HG02870 (cell line): ENCODE measurements around the gene UBA3.

Source experiments
- ATAC-seq: cut with Tn5 transposase; IDR thresholded peaks from one replicate; pipeline ENCODE4 v1.9.1; 2021; ENCODE audit warnings: mild to moderate bottlenecking, moderate library complexity; ENCODE audit not compliant: unreplicated experiment

UBA3 gene

GRCh38 chr3:69079269-69080159 lies 651 bp downstream of the UBA3 start:
- no peak for ATAC-seq

- ATAC-seq, result no peak
Measured at GRCh38 chr3:69072928-69073327, 7.2 kb downstream of the UBA3 start.

DNA sequence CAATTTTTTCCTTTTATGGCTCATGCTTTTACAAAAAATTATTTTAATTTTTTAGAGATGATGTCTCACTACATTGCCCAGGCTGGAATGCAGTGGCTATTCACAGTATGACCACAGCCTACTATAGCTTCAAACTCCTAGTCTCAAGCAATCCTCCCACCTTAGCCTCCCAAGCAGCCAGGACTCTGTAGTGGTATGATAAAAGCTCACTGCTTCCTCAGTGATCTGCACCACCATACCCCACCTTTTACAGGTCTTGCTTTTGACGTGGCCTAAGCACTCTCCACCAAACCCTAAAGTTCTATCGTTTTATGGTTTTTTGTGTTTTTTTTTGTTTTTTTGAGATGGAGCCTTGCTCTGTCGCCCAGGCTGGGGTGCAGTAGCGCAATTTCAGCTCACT lies 14.0 kb downstream of the UBA3 start:
- ATAC-seq, result no peak

DNA sequence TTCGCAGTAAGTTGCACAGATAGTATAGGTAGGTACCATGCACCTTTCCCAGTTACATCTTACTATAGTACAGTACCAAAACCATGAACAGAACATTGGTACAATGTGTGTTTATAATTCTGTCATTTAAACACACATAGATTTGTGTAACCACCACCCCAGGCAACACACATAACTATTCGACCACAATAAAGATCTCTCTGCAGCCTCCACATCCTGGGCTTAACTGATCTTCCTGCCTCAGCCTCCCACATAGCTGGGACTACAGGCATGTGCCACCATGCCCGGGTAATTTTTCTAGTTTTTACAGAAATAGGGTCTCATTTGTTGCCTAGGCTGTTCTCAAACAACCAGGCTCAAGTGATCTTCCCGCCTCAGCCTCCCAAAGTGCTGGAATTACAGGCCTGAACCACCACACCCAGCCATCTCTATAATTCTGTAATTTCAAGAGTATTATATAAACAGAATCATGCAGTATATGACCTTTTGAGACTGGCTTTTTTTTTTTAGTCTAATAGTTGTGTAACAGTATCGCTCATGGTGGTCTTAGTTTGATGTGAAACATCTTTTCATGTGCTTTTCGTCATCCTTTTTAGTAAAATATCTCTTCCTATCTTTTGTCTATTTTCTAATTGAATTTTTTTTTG lies 14.7 kb downstream of the UBA3 start:
- no peak for ATAC-seq

DNA sequence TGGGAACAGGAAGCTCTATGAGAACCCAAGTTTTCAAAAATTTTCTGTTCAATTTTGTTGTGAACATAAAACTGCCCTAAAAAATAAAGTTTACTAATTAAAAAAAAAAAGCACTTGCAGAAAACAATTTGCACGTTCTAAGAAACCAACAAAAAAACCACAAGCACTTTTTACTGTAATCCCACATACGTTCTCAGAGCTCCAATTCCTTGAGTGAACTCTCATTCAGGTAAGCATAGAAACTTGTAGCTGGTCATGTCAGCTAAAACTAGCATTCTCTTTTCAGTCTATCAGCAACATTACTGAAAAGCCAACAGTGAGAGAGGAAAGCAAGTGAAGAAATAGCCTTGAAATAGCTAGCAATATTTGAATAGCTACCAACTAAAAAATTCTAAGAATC lies 16.5 kb downstream of the UBA3 start:
- no peak for ATAC-seq

DNA sequence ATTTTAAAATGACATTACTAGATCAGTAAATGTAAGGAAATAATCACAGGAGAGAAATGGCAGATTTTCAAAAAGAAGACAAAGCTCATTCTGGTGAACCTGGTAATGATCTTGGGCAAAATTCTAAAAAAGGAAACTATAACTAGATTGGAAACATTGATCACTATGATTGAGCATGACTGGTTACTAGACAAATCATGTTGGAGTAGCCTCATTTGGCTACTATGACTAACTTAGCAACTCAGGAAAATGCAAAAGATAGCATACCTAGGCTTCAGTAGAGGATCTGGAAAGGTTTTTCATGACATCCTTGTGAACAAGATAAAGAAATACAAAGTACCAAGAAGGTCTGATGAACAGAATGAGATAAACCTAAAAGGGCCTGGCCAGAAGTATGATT lies 20.5 kb downstream of the UBA3 start:
- ATAC-seq, result no peak

GRCh38 chr3:69058947-69059224 lies 21.3 kb downstream of the UBA3 start:
- no peak for ATAC-seq

GRCh38 chr3:69058180-69058946 lies 21.8 kb downstream of the UBA3 start:
- peak; percentile 96 for ATAC-seq

- ATAC-seq, result peak; percentile 6
Measured at GRCh38 chr3:69052472-69052898, 27.7 kb downstream of the UBA3 start.

DNA sequence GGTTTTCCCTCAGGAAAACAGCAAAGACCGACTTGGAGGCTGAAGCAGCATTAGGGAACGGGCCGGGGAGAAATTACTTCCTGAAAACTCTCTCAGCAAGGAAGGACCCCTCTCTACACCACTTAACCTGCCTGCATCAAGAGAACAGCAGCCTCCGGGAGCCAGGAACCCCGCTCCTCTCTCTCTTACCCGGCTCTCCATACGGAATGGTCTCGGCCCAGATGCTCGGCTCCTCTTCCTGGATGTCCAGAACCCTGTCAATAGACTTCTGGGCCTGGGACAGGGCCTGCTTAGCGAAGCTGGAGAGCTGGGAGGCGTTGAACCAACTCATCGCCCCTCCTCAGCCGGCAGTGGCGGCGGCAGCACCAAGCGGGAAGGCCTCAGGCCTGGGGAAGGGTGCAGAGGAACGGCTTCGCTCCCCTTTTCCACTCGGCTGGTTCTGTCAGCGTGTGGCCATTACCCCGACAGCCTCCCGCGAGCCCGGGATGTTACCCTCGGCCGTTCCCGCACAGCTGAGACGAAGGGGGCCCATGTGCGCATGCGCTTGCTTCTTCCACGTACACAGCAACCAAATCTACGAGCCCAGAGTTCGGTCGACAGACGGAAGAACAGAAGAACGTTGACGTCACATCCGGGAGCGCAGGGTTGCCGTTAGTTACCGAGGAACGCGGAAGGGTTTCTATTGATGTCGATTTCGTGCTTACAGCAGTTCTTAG lies 28.3 kb downstream of the UBA3 start, which contains the start of gene TMF1:
TSS of gene TMF1 (minus strand) at position 578 of the 716 bp plus-strand sequence. CDS start at position 331, 247 bp downstream.
- ATAC-seq, result peak; percentile 96

GRCh38 chr3:69048990-69049389 lies 31.2 kb downstream of the UBA3 start:
- ATAC-seq, result no peak

DNA sequence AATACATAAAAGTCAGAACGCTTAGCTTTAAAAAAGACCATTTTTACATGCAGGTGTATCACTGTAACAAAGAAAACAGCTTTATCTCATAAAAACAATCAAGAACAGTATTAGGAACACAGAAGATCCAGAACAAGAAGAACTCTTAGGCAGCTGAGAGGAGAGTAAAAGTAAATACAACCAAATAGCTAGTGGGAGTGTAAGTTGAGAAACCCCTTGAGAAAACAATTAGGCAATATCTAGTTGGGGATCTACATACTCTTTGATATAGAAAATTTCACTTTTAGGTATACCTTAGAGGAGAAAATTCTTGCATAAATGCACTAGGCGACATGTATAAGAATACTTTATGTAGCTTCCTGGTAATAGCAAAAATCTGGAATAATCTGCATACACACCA lies 35.6 kb downstream of the UBA3 start:
- ATAC-seq, result no peak

- no peak for ATAC-seq
Measured at GRCh38 chr3:69033470-69033869, 46.7 kb downstream of the UBA3 start.

- no peak for ATAC-seq
Measured at GRCh38 chr3:69032737-69033136, 47.4 kb downstream of the UBA3 start.

GRCh38 chr3:69032142-69032541 lies 48.0 kb downstream of the UBA3 start:
- no peak for ATAC-seq

- ATAC-seq, result no peak
Measured at GRCh38 chr3:69031635-69032034, 48.5 kb downstream of the UBA3 start.

GRCh38 chr3:69020857-69021256 lies 59.3 kb downstream of the UBA3 start:
- ATAC-seq, result no peak

DNA sequence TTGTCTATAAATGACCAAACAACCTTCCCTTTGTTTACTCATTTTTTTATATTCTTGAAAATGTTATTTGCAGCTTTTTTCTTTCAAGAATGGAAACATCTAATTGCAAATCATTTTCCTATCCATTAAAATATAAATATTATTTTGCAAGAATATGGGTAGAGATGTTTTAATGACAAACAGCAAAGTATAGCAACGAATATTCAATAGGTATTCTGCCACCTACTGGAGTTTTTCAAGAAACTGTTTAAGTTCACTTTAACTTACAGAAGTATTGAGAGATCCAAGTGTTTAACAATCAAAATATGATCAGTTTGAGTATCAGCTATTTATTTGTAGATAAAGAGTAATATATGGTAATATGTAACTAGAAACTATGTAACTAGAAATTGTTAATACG lies 59.7 kb downstream of the UBA3 start:
- ATAC-seq, result no peak

- no peak for ATAC-seq
Measured at GRCh38 chr3:69016901-69017300, 63.3 kb downstream of the UBA3 start.

GRCh38 chr3:69016102-69016501 lies 64.1 kb downstream of the UBA3 start:
- ATAC-seq, result no peak

GRCh38 chr3:69014022-69014580 lies 66.1 kb downstream of the UBA3 start:
- no peak for ATAC-seq
